Activated naive CD4-positive, alpha-beta T cell treated with anti-CD3 and anti-CD28 coated beads for 36 hours (primary cell): ENCODE results near the gene ATP10D. TPM values are rescaled to one million over a fixed set of nuclear protein-coding genes. Genes with fewer than 3 reads are reported as not detected.
"Not testable (repeated sequence)": the region's sequence is repeated elsewhere in the genome, so short reads cannot be mapped to it uniquely, and the experiment has no call there.

Experiments used
- CTCF ChIA-PET: fragments of 350-600 bp; sonication (Branson Sonifier 250); formaldehyde crosslinking; loops from one replicate; lab custom pipeline; 2021; ENCODE audit warnings: antibody characterized with exemption; lab: Charles Lee
- DNase-seq: peaks from one replicate; pipeline ENCODE4 v3.0.0-alpha.2; 2020
- H3K27ac Mint-ChIP-seq: one replicate; pipeline ENCODE4 v1.8.0; 2021; ENCODE audit warnings: mild to moderate bottlenecking, mixed read lengths
- H3K27me3 Mint-ChIP-seq: one replicate; pipeline ENCODE4 v1.8.0; 2021; ENCODE audit warnings: low read depth, mixed read lengths
- H3K36me3 Mint-ChIP-seq: one replicate; pipeline ENCODE4 v1.8.0; 2021; ENCODE audit warnings: low read depth, mixed read lengths
- H3K4me1 Mint-ChIP-seq: one replicate; pipeline ENCODE4 v1.8.0; 2021; ENCODE audit warnings: low read depth, mixed read lengths
- H3K4me3 Mint-ChIP-seq: one replicate; pipeline ENCODE4 v1.8.0; 2021; ENCODE audit warnings: mild to moderate bottlenecking, moderate library complexity, mixed read lengths
- H3K9me3 Mint-ChIP-seq: one replicate; pipeline ENCODE4 v1.8.0; 2021; ENCODE audit warnings: mixed read lengths
- intact Hi-C: fragments of 100-400 bp; cut with micrococcal nuclease; formaldehyde crosslinking; loops from one replicate; pipeline ENCODE4 v1.15.1; 2023
- total RNA-seq, 2 experiments: library from RNA; stranded (reverse); gene quantifications; one replicate each; pipeline ENCODE4 v1.2.3, GENCODE V29; 2021

ATP10D gene
- total RNA-seq, 2 experiments from 2014 or later = 2.7 to 3.1 TPM

- Mint-ChIP-seq H3K27me3 (no peaks in the 10 kb centered on the region), H3K4me1 (no peaks in the 10 kb centered on the region), H3K27ac (no peak overlapping the region), H3K36me3 (no peaks in the 10 kb centered on the region), H3K9me3 (no peaks in the 10 kb centered on the region), H3K4me3 (no peak overlapping the region)
- DNase-seq = no peak
- intact Hi-C loops = no loop called here
- CTCF ChIA-PET = no interaction called here
Measured at GRCh38 chr4:47471591-47471990, 13.5 kb upstream of the ATP10D start.

GRCh38 chr4:47473141-47473750 lies 11.8 kb upstream of the ATP10D start:
- Mint-ChIP-seq H3K9me3 (no peaks in the 10 kb centered on the region), H3K36me3 (no peaks in the 10 kb centered on the region), H3K4me1 (no peaks in the 10 kb centered on the region), H3K27ac (no peak overlapping the region), H3K27me3 (no peaks in the 10 kb centered on the region), H3K4me3 (no peak overlapping the region)
- intact Hi-C loops = no loop called here
- DNase-seq = no peak
- CTCF ChIA-PET = no interaction called here

- Mint-ChIP-seq H3K4me3 (no peak overlapping the region), H3K27me3 (peaks cover under 1% of the 10 kb centered on the region), H3K27ac (no peak overlapping the region), H3K36me3 (no peaks in the 10 kb centered on the region), H3K9me3 (no peaks in the 10 kb centered on the region), H3K4me1 (no peaks in the 10 kb centered on the region)
- no peak for DNase-seq
- CTCF ChIA-PET = no interaction called here
- intact Hi-C loops = no loop called here
Measured at GRCh38 chr4:47474799-47475198, 10.3 kb upstream of the ATP10D start.

GRCh38 chr4:47475411-47475810 lies 9.7 kb upstream of the ATP10D start:
- CTCF ChIA-PET = interaction anchor here (1.2 kb wide), 1 partner anchor 17 kb away, joined by 3 read pairs; no protein-coding TSS in a partner anchor

GRCh38 chr4:47478804-47479203 lies 6.3 kb upstream of the ATP10D start:
- H3K4me1 Mint-ChIP-seq = peaks cover 2% of the 10 kb centered on the region
- H3K9me3 Mint-ChIP-seq = no peaks in the 10 kb centered on the region
- H3K36me3 Mint-ChIP-seq = no peaks in the 10 kb centered on the region
- no peak overlapping the region for H3K27ac Mint-ChIP-seq
- DNase-seq = no peak
- peaks cover 2% of the 10 kb centered on the region for H3K27me3 Mint-ChIP-seq
- CTCF ChIA-PET = no interaction called here
- H3K4me3 Mint-ChIP-seq = no peak overlapping the region
- intact Hi-C loops = no loop called here

More at GRCh38 chr4:47475411-47475810, 9.7 kb upstream of the ATP10D start:
- H3K4me1 Mint-ChIP-seq = no peaks in the 10 kb centered on the region
- H3K27me3 Mint-ChIP-seq = peaks cover 2% of the 10 kb centered on the region
- H3K27ac Mint-ChIP-seq = no peak overlapping the region
- no peak for DNase-seq
- no peaks in the 10 kb centered on the region for H3K36me3 Mint-ChIP-seq
- no peaks in the 10 kb centered on the region for H3K9me3 Mint-ChIP-seq
- intact Hi-C loops = no loop called here
- H3K4me3 Mint-ChIP-seq = no peak overlapping the region

GRCh38 chr4:47482326-47482725 lies 2.7 kb upstream of the ATP10D start:
- peaks cover 2% of the 10 kb centered on the region for H3K27me3 Mint-ChIP-seq
- intact Hi-C loops = loop anchor here (10.0 kb wide), 2 partner anchors 652 to 782 kb away; partner anchors contain the start of genes TEC and TXK
- no peaks in the 10 kb centered on the region for H3K36me3 Mint-ChIP-seq
- H3K9me3 Mint-ChIP-seq = no peaks in the 10 kb centered on the region
- H3K4me1 Mint-ChIP-seq = peaks cover 16% of the 10 kb centered on the region
- CTCF ChIA-PET = no interaction called here
- H3K4me3 Mint-ChIP-seq = no peak overlapping the region
- DNase-seq = no peak
- no peak overlapping the region for H3K27ac Mint-ChIP-seq

- no peak for DNase-seq
- peaks cover 16% of the 10 kb centered on the region for H3K4me1 Mint-ChIP-seq
- no peak overlapping the region for H3K4me3 Mint-ChIP-seq
- H3K27ac Mint-ChIP-seq = no peak overlapping the region
- H3K27me3 Mint-ChIP-seq = peaks cover 2% of the 10 kb centered on the region
- CTCF ChIA-PET = interaction anchor here (0.9 kb wide), 1 partner anchor 80 kb away, joined by 5 read pairs; no protein-coding TSS in a partner anchor
- H3K9me3 Mint-ChIP-seq = no peaks in the 10 kb centered on the region
- H3K36me3 Mint-ChIP-seq = no peaks in the 10 kb centered on the region
- intact Hi-C loops = loop anchor here (2.0 to 10.0 kb wide), 3 partner anchors 47 to 781 kb away; partner anchors contain the start of genes TEC and TXK
Measured at GRCh38 chr4:47483745-47484144, 1.3 kb upstream of the ATP10D start.

GRCh38 chr4:47484168-47484567 lies 907 bp upstream of the ATP10D start:
- intact Hi-C loops = loop anchor here (2.0 to 10.0 kb wide), 3 partner anchors 47 to 781 kb away; partner anchors contain the start of genes TEC and TXK
- Mint-ChIP-seq H3K36me3 (no peaks in the 10 kb centered on the region), H3K4me1 (peaks cover 16% of the 10 kb centered on the region), H3K27ac (peak overlapping the region; percentile 41), H3K9me3 (no peaks in the 10 kb centered on the region), H3K27me3 (peaks cover 2% of the 10 kb centered on the region), H3K4me3 (peak overlapping the region; percentile 50)
- DNase-seq = no peak
- CTCF ChIA-PET = no interaction called here

- Mint-ChIP-seq H3K27ac (peak overlapping the region; percentile 65), H3K4me3 (peak overlapping the region; percentile 93), H3K36me3 (no peaks in the 10 kb centered on the region), H3K27me3 (no peaks in the 10 kb centered on the region), H3K4me1 (peaks cover 21% of the 10 kb centered on the region), H3K9me3 (no peaks in the 10 kb centered on the region)
- DNase-seq = no peak
- intact Hi-C loops = loop anchor here (1.0 to 10.0 kb wide), 7 partner anchors 22 to 779 kb away; partner anchors contain the start of genes COMMD8, CORIN, NFXL1 and TEC
- CTCF ChIA-PET = interaction anchor here (0.7 to 1.3 kb wide), 2 partner anchors 22 to 447 kb away, joined by 3 to 5 read pairs; partner anchors contain the start of gene COMMD8
Measured at GRCh38 chr4:47485768-47486167, 693 bp downstream of the ATP10D start.

- Mint-ChIP-seq H3K4me1 (peaks cover 26% of the 10 kb centered on the region), H3K9me3 (no peaks in the 10 kb centered on the region), H3K36me3 (no peaks in the 10 kb centered on the region), H3K27ac (no peak overlapping the region), H3K4me3 (peak overlapping the region; percentile 93), H3K27me3 (no peaks in the 10 kb centered on the region)
- intact Hi-C loops = loop anchor here (5.0 to 10.0 kb wide), 5 partner anchors 169 to 779 kb away; partner anchors contain the start of genes CORIN, NFXL1, TEC and TXK
- CTCF ChIA-PET = interaction anchor here (0.7 kb wide), 1 partner anchor 446 kb away, joined by 3 read pairs; no protein-coding TSS in a partner anchor
- no peak for DNase-seq
Measured at GRCh38 chr4:47486231-47486673, 1.2 kb downstream of the ATP10D start.

- peaks cover 26% of the 10 kb centered on the region for H3K4me1 Mint-ChIP-seq
- H3K4me3 Mint-ChIP-seq, H3K36me3 Mint-ChIP-seq, DNase-seq, H3K27me3 Mint-ChIP-seq, H3K27ac Mint-ChIP-seq, H3K9me3 Mint-ChIP-seq, CTCF ChIA-PET: not testable (repeated sequence)
- intact Hi-C loops = loop anchor here (5.0 to 10.0 kb wide), 5 partner anchors 169 to 778 kb away; partner anchors contain the start of genes CORIN, NFXL1, TEC and TXK
Measured at GRCh38 chr4:47486727-47487126, 1.7 kb downstream of the ATP10D start.

- Mint-ChIP-seq H3K27ac (no peak overlapping the region), H3K4me1 (peaks cover 29% of the 10 kb centered on the region), H3K4me3 (no peak overlapping the region), H3K27me3 (no peaks in the 10 kb centered on the region), H3K9me3 (no peaks in the 10 kb centered on the region), H3K36me3 (no peaks in the 10 kb centered on the region)
- intact Hi-C loops = loop anchor here (5.0 to 10.0 kb wide), 5 partner anchors 171 to 776 kb away; partner anchors contain the start of genes CORIN, NFXL1, TEC and TXK
- DNase-seq = no peak
- CTCF ChIA-PET = interaction anchor here (0.6 to 3.1 kb wide), 2 partner anchors 31 to 75 kb away, joined by 3 to 12 read pairs; no protein-coding TSS in a partner anchor
Measured at GRCh38 chr4:47488706-47489105, 3.6 kb downstream of the ATP10D start.
